RWPE1 (cell line): ENCODE results near the gene MAN2A1.

Experiments
- CTCF ChIA-PET: fragments of 350-600 bp; sonication (Branson Sonifier 250); formaldehyde crosslinking; extraction: SDS; loops from one replicate; lab custom pipeline; 2021; lab: Yijun Ruan, JAX
- POLR2A ChIA-PET: fragments of 400-600 bp; formaldehyde crosslinking; extraction: SDS; loops from one replicate; lab custom pipeline; 2020; ENCODE audit warnings: antibody characterized with exemption; ENCODE audit not compliant: low non-redundant PET; lab: Yijun Ruan, JAX
- DNase-seq: peaks from one replicate; pipeline ENCODE4 v3.0.0; 2012; ENCODE audit warnings: low spot score
- H3K27ac ChIP-seq: fragments of 450-650 bp; 2 replicates; pipeline ENCODE4 v1.5.1; 2017
- CTCF ChIP-seq: fragments of 450-650 bp; conservative IDR thresholded peaks from 2 replicates; pipeline ENCODE4 v1.5.1; 2017; ENCODE audit warnings: low read depth, mild to moderate bottlenecking

Gene MAN2A1

GRCh38 chr5:109833946-109834345 is 144.2 kb downstream of the MAN2A1 start:
- H3K27ac ChIP-seq, result no peak overlapping the region
- CTCF ChIA-PET, result no interaction called here

GRCh38 chr5:109836280-109836679 is 146.6 kb downstream of the MAN2A1 start:
- TF ChIP-seq CTCF, result no peak
- no peak for DNase-seq
- ChIA-PET CTCF (interaction anchor here (0.6 to 0.9 kb wide), 2 partner anchors 8 to 434 kb away, joined by 3 read pairs; no protein-coding TSS in a partner anchor), POLR2A (no interaction called here)
- H3K27ac ChIP-seq, result no peak overlapping the region

More at GRCh38 chr5:109833946-109834345, 144.2 kb downstream of the MAN2A1 start:
- DNase-seq, result no peak
- no peak for TF ChIP-seq CTCF
- POLR2A ChIA-PET, result no interaction called here

- CTCF ChIA-PET, result interaction anchor here (0.5 to 0.8 kb wide), 2 partner anchors 37 to 131 kb away, joined by 3 read pairs; no protein-coding TSS in a partner anchor
- TF ChIP-seq CTCF, result no peak
- POLR2A ChIA-PET, result no interaction called here
- no peak overlapping the region for H3K27ac ChIP-seq
- no peak for DNase-seq
These were observed 147.6 kb downstream of the MAN2A1 start for GRCh38 chr5:109837231-109837861.

GRCh38 chr5:109838157-109838556 is 148.4 kb downstream of the MAN2A1 start:
- POLR2A ChIA-PET, result no interaction called here
- H3K27ac ChIP-seq, result no peak overlapping the region
- CTCF ChIA-PET, result no interaction called here

DNA sequence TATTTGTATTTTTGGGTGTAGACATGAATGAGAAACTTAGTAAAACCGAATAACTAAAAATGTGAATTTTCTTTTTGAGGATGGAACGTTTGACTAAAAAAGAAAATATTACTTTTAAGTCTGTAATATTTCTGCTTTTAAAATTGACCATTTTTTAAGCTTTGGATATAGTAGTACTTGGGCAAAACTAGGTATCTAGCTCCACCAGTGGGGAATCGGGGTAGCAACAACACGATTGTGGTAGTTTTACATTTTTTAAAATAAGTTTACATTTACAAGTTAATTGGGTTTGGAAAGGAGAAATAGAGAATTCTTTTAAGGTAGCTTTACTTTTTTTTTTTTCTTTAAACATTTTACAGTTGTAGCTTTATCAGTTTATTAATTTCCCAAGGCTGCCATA is 154.4 kb downstream of the MAN2A1 start:
- H3K27ac ChIP-seq, result no peak overlapping the region
- ChIA-PET POLR2A (no interaction called here), CTCF (interaction anchor here (0.6 to 0.7 kb wide), 4 partner anchors 8 to 1187 kb away, joined by 3 to 4 read pairs (median 4); no protein-coding TSS in a partner anchor)
- TF ChIP-seq CTCF, result peak; percentile 17; the same call in 1 of the 2 replicates
- peak; percentile 21 for DNase-seq

More at GRCh38 chr5:109838157-109838556, 148.4 kb downstream of the MAN2A1 start:
- DNase-seq, result no peak
- no peak for TF ChIP-seq CTCF

- ChIA-PET POLR2A (no interaction called here), CTCF (interaction anchor here (0.7 kb wide), 1 partner anchor 9 kb away, joined by 3 read pairs; no protein-coding TSS in a partner anchor)
- no peak for TF ChIP-seq CTCF
- no peak for DNase-seq
- no peak overlapping the region for H3K27ac ChIP-seq
These were observed 155.0 kb downstream of the MAN2A1 start for GRCh38 chr5:109844695-109845094.
